Measurements from ENCODE around the gene GABARAPL2. TPM values are rescaled to one million over a fixed set of nuclear protein-coding genes. Genes with fewer than 3 reads are reported as not detected.

GABARAPL2 gene
- total and polyA plus RNA-seq, 2 experiments from 2014 or later = 47.8 to 130 TPM

DNA sequence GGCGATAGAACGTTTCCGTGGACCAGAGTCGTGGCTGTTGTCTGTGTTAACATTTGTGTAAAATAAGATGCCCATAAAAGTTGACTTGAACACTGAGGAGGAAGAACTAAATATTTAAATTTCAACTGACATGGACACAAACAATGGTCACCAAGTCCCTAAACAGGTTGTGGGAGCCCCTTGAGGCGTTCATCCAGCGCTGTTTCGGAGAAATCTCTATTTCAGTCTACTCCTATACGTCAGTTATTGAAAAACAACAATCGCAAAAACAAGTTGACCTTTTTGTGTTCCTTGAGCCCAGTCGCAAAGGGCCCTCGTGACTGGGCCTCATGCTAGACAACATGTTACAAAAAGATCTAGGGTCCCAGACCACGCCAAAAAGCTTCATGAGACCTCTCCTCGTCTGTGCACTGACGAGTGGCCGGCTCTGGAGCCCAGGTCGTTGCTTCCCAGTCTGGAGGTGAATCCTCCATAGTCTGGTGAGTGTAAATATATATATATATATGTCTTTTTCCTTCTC, 9.7 kb upstream of the GABARAPL2 start (continued):
- TF ChIP-seq, protein P1, sequence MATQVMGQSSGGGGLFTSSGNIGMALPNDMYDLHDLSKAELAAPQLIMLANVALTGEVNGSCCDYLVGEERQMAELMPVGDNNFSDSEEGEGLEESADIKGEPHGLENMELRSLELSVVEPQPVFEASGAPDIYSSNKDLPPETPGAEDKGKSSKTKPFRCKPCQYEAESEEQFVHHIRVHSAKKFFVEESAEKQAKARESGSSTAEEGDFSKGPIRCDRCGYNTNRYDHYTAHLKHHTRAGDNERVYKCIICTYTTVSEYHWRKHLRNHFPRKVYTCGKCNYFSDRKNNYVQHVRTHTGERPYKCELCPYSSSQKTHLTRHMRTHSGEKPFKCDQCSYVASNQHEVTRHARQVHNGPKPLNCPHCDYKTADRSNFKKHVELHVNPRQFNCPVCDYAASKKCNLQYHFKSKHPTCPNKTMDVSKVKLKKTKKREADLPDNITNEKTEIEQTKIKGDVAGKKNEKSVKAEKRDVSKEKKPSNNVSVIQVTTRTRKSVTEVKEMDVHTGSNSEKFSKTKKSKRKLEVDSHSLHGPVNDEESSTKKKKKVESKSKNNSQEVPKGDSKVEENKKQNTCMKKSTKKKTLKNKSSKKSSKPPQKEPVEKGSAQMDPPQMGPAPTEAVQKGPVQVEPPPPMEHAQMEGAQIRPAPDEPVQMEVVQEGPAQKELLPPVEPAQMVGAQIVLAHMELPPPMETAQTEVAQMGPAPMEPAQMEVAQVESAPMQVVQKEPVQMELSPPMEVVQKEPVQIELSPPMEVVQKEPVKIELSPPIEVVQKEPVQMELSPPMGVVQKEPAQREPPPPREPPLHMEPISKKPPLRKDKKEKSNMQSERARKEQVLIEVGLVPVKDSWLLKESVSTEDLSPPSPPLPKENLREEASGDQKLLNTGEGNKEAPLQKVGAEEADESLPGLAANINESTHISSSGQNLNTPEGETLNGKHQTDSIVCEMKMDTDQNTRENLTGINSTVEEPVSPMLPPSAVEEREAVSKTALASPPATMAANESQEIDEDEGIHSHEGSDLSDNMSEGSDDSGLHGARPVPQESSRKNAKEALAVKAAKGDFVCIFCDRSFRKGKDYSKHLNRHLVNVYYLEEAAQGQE (IDR thresholded peaks at IDR 0.05; ENCODE audit: unreplicated experiment) = no peak
- TF ChIP-seq CREB1 (CRISPR knock-in tag; IDR thresholded peaks at IDR 0.05; ENCODE audit: low read depth) (no peak), EZH2phosphoT487 (IDR thresholded peaks at IDR 0.05; ENCODE audit: unreplicated experiment) (no peak), POLR2AphosphoS5 (IDR thresholded peaks at IDR 0.05; ENCODE audit: low read depth) (no peak)
- TF ChIP-seq, protein P2, sequence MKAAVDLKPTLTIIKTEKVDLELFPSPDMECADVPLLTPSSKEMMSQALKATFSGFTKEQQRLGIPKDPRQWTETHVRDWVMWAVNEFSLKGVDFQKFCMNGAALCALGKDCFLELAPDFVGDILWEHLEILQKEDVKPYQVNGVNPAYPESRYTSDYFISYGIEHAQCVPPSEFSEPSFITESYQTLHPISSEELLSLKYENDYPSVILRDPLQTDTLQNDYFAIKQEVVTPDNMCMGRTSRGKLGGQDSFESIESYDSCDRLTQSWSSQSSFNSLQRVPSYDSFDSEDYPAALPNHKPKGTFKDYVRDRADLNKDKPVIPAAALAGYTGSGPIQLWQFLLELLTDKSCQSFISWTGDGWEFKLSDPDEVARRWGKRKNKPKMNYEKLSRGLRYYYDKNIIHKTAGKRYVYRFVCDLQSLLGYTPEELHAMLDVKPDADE (IDR thresholded peaks at IDR 0.05) = no peak

DNA sequence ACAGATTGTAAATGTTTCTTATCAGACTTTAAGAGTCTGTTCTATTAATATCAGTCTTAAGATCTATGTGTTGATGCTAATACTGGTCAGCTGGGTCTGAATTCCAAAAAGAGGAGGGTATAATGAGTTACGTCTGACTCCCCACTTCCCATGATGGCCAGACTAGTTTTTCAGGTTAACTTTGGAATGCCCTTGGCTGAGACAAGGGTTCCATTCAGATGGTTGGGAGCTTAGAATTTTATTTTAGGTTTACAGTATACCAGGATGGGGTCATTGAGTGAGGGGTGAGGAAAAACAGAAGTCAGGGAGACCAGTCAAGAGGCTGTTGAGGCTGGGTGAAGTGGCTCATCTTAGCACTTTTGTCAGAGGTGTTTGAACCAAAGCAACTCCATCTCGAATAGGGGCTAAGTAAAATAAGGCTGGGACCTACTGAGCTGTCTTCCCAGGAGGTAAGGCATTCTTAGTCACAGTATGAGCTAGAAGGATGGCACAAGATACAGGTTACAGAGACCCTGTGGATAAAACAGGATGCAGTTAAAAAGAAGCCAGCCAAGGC, 7.3 kb upstream of the GABARAPL2 start:
- no peak overlapping the region for H3K27ac ChIP-seq (ENCODE audit: low read depth)
- no peaks in the 10 kb centered on the region for H3K9me3 Mint-ChIP-seq
- H3K9me2 ChIP-seq (ENCODE audit: insufficient read depth) = no peaks in the 10 kb centered on the region
- H3K79me2 ChIP-seq (replicated peaks; ENCODE audit: insufficient read depth) = no peaks in the 10 kb centered on the region; the same call in 1 of the 2 replicates
- peak overlapping the region; percentile 60 for H3K4me2 ChIP-seq
- peaks cover 27% of the 10 kb centered on the region for H3K4me1 Mint-ChIP-seq
- H3F3A ChIP-seq (replicated peaks; ENCODE audit: low read depth) = no peaks in the 10 kb centered on the region
- peaks cover 26% of the 10 kb centered on the region for H3K4me1 ChIP-seq (ENCODE audit: insufficient read depth)
- H3K4me3 ChIP-seq = no peak overlapping the region
- no peak for DNase-seq (ENCODE audit: low spot score)
- no peak overlapping the region for H2AFZ ChIP-seq
- no peak for ATAC-seq
- H3K27me3 Mint-ChIP-seq (ENCODE audit: insufficient read depth, low read depth, poor library complexity) = peaks cover 11% of the 10 kb centered on the region
- H3K27me3 ChIP-seq (ENCODE audit: insufficient read depth) = no peaks in the 10 kb centered on the region
- peak overlapping the region; percentile 77 for H3K27ac Mint-ChIP-seq
- no peak overlapping the region; the same call in 2 of the 3 replicates for H3K4me3 Mint-ChIP-seq
- H3K36me3 ChIP-seq (ENCODE audit: insufficient read depth) = no peaks in the 10 kb centered on the region
- no peaks in the 10 kb centered on the region for H4K20me1 ChIP-seq (replicated peaks; ENCODE audit: insufficient read depth)
- H3K36me3 Mint-ChIP-seq (ENCODE audit: low read depth) = no peaks in the 10 kb centered on the region
- TF ChIP-seq ZNF114 (CRISPR knock-in tag; IDR thresholded peaks at IDR 0.05) = no peak
- TF ChIP-seq, protein P2 (IDR thresholded peaks at IDR 0.05) = no peak
- TF ChIP-seq CREB1 (CRISPR knock-in tag; IDR thresholded peaks at IDR 0.05; ENCODE audit: low read depth) = no peak
- TF ChIP-seq STAT1 (IDR thresholded peaks at IDR 0.05; ENCODE audit: unreplicated experiment) = no peak
- TF ChIP-seq, protein P3, sequence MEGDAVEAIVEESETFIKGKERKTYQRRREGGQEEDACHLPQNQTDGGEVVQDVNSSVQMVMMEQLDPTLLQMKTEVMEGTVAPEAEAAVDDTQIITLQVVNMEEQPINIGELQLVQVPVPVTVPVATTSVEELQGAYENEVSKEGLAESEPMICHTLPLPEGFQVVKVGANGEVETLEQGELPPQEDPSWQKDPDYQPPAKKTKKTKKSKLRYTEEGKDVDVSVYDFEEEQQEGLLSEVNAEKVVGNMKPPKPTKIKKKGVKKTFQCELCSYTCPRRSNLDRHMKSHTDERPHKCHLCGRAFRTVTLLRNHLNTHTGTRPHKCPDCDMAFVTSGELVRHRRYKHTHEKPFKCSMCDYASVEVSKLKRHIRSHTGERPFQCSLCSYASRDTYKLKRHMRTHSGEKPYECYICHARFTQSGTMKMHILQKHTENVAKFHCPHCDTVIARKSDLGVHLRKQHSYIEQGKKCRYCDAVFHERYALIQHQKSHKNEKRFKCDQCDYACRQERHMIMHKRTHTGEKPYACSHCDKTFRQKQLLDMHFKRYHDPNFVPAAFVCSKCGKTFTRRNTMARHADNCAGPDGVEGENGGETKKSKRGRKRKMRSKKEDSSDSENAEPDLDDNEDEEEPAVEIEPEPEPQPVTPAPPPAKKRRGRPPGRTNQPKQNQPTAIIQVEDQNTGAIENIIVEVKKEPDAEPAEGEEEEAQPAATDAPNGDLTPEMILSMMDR (conservative IDR thresholded peaks at IDR 0.05; ENCODE audit: low read depth in 2 of 2) = no peak
- no peak for TF ChIP-seq EZH2 (IDR thresholded peaks at IDR 0.05; ENCODE audit: low read depth, unreplicated experiment)
- TF ChIP-seq JUNB (IDR thresholded peaks at IDR 0.05; ENCODE audit: unreplicated experiment) = no peak
